ENCODE measurements around the gene FAM187B. TPM values are rescaled to one million over a fixed set of nuclear protein-coding genes. Genes with fewer than 3 reads are reported as not detected.
"Not testable (repeated sequence)": the region's sequence is repeated elsewhere in the genome, so short reads cannot be mapped to it uniquely, and the experiment has no call there.

Gene FAM187B
- total RNA-seq, 2 donors from 2014 or later: 1.1 TPM; not detected in 1

DNA sequence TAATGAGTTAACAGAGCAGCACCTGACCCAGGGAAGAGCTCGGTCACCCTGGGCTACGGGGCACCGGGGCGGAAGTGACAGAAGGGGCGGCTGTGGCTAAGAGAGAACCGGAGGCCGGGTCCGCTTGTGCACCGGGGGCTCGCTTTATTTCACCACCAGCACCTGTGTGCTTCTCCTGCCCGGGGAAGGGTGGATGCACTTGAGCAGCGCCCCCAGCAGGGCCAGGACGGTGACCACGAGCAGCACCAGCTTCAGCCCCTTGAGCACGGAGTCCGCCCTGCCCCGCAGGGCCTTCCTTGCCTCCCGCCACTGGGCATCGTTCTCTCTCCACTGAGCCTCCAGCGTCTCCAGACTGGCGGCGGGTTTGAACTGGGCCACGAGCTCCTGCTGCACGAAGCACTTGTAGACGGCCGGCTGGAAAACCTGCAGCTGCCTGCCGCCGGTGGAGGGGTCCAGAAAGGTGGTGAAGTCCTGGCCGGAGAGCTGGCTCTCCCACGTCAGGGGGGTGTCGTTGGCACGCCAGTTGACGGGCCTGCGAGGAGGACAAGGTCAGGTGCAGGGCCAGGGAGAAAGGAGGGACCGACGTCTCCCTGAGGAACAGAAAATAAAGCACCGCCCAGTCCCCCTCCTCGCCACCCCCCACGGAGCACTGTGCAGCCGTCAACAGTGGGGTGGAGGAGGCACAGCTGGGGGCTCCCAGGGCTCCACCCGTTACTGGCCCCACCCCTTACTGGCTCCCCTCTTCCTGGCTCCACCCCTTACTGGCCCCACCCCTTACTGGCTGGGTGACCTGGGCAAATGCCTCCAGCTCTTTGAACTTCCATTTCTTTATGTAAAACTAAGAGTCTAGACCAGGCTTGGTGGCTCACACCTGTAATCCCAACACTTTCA lies 3.6 kb downstream of the FAM187B start:
- TF ChIP-seq POLR2AphosphoS5 (IDR thresholded peaks at IDR 0.05) (no peak), CTCF (IDR thresholded peaks at IDR 0.05) (no peak), POLR2A (IDR thresholded peaks at IDR 0.05) (no peak)
- H3K27ac ChIP-seq: no peak overlapping the region
- H3K4me1 ChIP-seq (replicated peaks): no peaks in the 10 kb centered on the region
- WGBS: 56% methylated on average over 41 of the region's 41 CpGs
- intact Hi-C loops (cut with DNase I): no loop called here
- H3K4me3 ChIP-seq: no peak overlapping the region
- H3K36me3 ChIP-seq: no peaks in the 10 kb centered on the region
- no peaks in the 10 kb centered on the region for H3K27me3 ChIP-seq (replicated peaks; ENCODE audit: insufficient read depth)
- no peaks in the 10 kb centered on the region for H3K9me3 ChIP-seq
- DNase-seq (ENCODE audit: low spot score): no peak

GRCh38 chr19:35223862-35224505 lies 4.6 kb downstream of the FAM187B start:
- H3K27ac ChIP-seq: no peak overlapping the region
- intact Hi-C loops (cut with DNase I): no loop called here
- no peaks in the 10 kb centered on the region for H3K9me3 ChIP-seq
- 73% methylated on average over 4 of the region's 4 CpGs for WGBS
- H3K4me3 ChIP-seq: no peak overlapping the region
- TF ChIP-seq POLR2A (IDR thresholded peaks at IDR 0.05) (no peak), POLR2AphosphoS5 (IDR thresholded peaks at IDR 0.05) (no peak), CTCF (IDR thresholded peaks at IDR 0.05) (no peak)
- DNase-seq (ENCODE audit: low spot score): no peak
- H3K27me3 ChIP-seq (replicated peaks; ENCODE audit: insufficient read depth): no peaks in the 10 kb centered on the region
- H3K36me3 ChIP-seq: no peaks in the 10 kb centered on the region
- no peaks in the 10 kb centered on the region for H3K4me1 ChIP-seq (replicated peaks)

- H3K27ac ChIP-seq: no peak overlapping the region
- H3K27me3 ChIP-seq (replicated peaks; ENCODE audit: insufficient read depth): no peaks in the 10 kb centered on the region
- intact Hi-C loops (cut with DNase I): no loop called here
- DNase-seq (ENCODE audit: low spot score): no peak
- no peaks in the 10 kb centered on the region for H3K4me1 ChIP-seq (replicated peaks)
- WGBS: 76% methylated on average over 6 of the region's 6 CpGs
- H3K4me3 ChIP-seq: no peak overlapping the region
- H3K9me3 ChIP-seq: no peaks in the 10 kb centered on the region
- TF ChIP-seq POLR2AphosphoS5 (IDR thresholded peaks at IDR 0.05) (no peak), POLR2A (IDR thresholded peaks at IDR 0.05) (no peak), CTCF (IDR thresholded peaks at IDR 0.05) (no peak)
- no peaks in the 10 kb centered on the region for H3K36me3 ChIP-seq
Measured at GRCh38 chr19:35223084-35223790, 5.3 kb downstream of the FAM187B start.

DNA sequence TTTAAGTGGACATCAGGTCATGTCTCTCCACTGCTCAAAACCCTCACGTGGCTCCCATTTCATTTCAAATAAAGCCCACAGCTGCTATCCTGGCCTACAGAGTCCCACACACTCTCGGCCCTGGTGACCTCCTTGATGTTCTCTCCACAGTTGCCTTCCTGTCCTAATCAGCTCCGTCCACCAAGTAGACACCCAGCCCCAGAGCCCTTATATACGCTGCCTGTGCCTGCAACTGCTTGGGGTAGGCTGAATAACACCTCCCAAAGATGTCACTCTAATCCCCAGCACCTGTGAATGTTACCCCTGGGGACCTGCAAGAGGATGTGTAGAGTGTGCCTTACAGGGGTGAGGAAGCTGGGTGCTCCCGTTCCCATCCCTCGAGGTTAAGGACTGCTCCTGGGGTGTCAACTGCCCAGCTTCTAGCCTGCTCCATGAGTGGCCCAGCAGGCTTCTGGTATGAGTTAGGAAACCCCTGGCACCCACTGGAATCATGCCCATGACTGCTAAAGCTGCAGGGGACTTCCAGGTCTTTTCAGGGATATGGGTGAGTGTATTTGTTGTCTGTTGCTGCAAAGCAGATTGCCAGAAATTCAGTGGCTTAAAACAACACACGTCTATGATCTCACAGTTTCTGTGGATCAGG lies 6.0 kb downstream of the FAM187B start:
- H3K4me3 ChIP-seq: no peak overlapping the region
- no peaks in the 10 kb centered on the region for H3K36me3 ChIP-seq
- H3K27me3 ChIP-seq (replicated peaks; ENCODE audit: insufficient read depth): no peaks in the 10 kb centered on the region
- no peak for DNase-seq (ENCODE audit: low spot score)
- WGBS: 87% methylated on average over 7 of the region's 7 CpGs
- no peaks in the 10 kb centered on the region for H3K9me3 ChIP-seq
- H3K4me1 ChIP-seq (replicated peaks): no peaks in the 10 kb centered on the region
- TF ChIP-seq POLR2AphosphoS5 (IDR thresholded peaks at IDR 0.05): no peak
- TF ChIP-seq CTCF (IDR thresholded peaks at IDR 0.05): no peak
- TF ChIP-seq POLR2A (IDR thresholded peaks at IDR 0.05): no peak
- intact Hi-C loops (cut with DNase I): no loop called here
- no peak overlapping the region for H3K27ac ChIP-seq

DNA sequence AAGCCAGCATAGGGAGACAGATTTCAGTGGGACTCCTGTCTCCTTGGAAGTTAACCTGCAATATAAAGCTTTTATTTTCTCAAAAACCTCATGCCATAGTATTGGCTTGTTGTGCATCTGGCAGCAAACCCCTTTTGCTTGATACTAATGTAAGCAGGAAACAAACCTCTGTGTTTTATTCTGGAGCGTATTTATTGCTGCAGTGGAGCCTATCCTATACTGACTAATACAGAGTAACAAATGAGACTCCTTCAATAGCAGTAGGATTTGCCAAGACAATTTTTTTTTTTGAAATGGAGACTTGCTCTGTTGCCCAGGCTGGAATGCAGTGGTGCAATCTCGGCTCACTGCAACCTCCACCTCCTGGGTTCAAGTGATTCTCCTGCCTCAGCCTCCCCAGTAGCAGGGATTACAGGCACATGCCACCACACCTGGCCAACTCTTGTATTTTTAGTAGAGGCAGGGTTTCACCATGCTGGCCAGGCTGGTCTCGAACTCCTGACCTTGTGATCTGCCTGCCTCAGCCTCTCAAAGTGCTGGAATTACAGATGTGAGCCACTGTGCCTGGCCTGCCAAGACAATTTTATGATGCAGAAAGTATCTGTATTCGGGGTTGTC lies 7.5 kb downstream of the FAM187B start:
- H3K36me3 ChIP-seq; H3K4me3 ChIP-seq; H3K27ac ChIP-seq; intact Hi-C loops (cut with DNase I); H3K9me3 ChIP-seq; H3K27me3 ChIP-seq (replicated peaks; ENCODE audit: insufficient read depth); DNase-seq (ENCODE audit: low spot score); H3K4me1 ChIP-seq (replicated peaks): not testable (repeated sequence)
- WGBS: 93% methylated on average over 4 of the region's 4 CpGs

Measured in prostate gland (tissue), 2 donors.